EL (cell line): ENCODE results near the gene ARL6IP1.

ENCODE experiments used
- DNase-seq: peaks from one replicate; pipeline ENCODE4 v3.0.0-alpha.2; 2016

ARL6IP1 gene

DNA sequence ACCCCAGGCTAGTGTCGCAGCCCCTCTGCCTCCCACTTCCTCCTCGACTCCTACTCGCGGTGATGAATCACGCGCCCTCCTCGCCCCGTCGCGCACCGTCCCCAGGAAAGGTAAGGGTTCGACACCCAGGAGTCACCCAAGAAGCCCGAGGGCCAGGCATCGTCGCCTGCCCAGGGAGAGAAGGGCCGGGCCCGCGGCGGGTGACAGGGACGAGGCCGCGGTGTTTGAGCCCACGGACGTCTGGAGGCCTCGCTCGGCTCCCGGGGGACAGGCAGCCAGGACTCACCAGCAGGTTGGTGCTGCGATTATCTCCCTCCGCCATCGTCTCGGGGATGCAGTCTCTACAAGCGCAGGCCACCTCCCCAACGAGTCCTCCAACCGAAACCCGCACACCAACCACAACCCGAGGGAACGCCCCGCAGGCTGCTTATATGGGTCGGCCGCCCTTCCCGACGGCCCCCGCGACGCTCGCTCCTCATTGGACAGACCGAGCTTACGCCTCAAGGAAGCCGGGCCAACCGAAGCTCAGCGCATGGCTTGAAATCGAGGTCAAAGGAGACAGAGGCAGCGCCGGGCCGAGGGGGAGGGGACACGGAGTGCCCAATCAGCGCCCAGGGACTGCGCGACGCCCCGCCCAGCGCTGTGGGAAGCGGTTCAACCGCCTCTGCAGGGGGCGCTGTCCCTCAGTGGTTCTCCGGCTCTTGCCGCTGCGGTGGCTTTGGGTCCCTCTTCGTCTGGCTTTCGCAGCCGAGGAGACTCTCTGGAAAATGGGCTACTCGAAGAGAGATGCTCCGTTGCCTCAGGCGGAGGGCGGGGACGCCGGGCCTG, at the start of gene ARL6IP1:
Gene ARL6IP1, minus strand, starts transcription at position 405 of the 828 bp plus-strand sequence. Its CDS starts 83 bp downstream, at position 322.
- peak; percentile 99 for DNase-seq

DNA sequence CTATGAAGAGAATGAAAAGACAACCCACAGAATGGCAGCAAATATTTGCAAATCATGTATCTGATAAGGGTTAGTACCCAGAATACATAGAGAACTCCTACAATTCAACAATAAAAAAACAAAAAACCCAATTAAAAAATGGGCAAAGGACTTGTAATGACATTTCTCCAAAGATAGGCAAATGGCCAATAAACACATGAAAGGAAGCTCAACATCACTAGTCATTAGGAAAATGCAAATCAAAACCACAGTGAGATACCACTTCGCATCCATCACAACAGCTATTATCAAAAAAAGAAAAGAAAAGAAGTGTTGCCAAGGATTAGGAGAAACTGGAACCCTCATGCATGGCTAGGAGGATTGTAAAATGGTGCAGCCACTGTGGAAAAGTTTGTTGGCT, 45.1 kb upstream of the ARL6IP1 start:
- DNase-seq = no peak

DNA sequence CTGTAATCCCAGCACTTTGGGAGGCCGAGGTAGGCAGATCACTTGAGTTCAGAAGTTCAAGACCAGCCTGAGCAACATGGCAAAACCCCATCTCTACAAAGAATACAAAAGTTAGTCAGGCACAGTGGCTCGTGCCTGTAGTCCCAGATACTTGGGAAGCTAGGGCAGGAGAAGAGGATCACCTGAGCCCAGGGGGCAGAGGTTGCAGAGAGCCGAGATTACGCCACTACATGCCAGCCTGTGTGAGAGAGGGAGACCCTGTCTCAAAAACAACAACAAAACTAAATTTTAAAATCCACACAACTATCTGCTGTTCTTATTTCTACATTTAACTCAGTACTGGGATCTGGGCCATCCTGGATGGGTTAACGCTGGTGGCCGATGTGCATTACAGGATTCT, 41.2 kb upstream of the ARL6IP1 start:
- no peak for DNase-seq

DNA sequence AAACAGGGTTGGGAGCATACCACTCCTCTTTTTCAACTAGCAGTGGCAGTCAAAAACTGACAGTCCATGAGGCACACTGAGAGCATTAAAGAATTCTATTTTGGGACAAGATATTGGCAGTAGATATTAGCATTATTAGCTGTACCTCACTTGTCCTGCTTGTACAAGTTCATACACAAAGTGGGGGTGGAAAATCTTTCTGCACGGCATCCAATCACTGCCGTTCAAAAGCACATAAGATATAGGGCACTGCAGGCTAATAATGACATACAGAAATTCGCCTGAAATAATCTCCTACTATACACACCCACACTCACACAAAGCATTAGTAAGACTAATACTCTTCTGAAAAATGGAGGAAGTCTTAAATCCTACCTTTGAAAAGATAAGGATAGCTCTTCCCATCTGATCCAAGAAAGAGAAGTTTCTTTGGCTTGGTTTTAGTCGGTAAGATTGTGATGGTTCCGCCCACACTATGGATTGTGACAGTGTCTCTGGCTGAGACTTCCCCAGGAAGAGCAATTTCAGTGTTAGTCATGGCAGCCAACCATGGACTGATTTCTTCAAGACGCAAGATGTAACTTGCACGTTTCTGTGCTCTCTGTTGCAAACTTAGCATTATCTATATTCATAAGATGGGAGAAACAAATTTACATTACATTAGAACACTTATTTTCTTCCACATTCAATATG, 40.6 kb upstream of the ARL6IP1 start:
- no peak for DNase-seq

DNA sequence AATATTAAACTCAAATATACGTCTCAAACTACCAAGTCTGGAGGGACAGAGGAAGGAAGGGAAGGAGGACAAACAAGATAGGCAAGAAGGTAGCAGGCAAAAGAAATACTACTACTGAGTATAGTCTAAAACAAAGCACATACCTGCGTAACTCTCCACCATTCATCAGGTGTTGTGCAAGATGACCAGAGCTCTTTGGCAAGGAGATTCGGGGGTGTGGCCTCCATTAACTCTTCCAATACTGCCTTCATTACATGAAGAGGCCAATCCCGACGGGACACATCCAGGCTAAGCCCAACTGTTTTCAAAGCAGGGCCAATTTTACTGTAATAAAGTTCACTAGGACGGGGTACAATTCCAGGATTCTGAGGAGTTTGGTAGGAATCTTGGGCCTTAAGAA, 38.2 kb upstream of the ARL6IP1 start:
- no peak for DNase-seq

DNA sequence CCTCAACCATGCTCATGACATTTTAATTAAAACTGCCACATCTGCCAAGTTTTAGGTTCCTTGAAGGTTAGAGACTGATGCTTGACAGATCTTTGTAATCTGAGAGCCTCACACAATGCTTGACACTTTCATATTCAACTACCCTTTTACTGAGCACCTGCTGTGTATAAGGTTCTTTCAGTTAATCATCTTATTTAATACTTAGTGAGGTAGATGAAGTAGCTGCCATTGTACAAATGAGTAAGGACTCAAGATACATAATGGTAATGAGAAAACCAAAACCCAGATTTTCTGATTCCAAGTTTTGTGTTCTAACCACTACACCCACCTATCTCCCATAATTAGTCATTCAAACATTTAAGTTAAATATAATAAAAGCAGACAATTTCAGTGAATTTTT, 35.4 kb upstream of the ARL6IP1 start:
- no peak for DNase-seq

DNA sequence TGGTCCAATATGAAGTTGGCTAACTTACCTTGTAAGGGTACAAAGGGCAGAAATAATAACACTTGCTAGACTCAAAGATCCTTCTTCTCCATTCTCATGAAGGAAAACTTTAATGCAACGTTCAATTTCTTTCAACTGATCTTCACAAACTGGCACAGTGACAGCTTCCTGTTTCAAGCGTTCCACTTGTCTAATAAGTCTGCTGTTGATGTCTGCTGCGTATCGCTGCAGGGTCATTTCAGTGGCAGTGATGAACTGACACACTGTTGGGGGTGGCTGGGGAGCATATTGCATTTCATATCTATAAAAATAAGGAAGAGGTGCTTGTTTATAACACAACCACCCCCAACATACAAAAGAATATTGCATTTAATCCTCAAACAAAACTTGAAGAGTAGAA, 33.5 kb upstream of the ARL6IP1 start:
- no peak for DNase-seq

DNA sequence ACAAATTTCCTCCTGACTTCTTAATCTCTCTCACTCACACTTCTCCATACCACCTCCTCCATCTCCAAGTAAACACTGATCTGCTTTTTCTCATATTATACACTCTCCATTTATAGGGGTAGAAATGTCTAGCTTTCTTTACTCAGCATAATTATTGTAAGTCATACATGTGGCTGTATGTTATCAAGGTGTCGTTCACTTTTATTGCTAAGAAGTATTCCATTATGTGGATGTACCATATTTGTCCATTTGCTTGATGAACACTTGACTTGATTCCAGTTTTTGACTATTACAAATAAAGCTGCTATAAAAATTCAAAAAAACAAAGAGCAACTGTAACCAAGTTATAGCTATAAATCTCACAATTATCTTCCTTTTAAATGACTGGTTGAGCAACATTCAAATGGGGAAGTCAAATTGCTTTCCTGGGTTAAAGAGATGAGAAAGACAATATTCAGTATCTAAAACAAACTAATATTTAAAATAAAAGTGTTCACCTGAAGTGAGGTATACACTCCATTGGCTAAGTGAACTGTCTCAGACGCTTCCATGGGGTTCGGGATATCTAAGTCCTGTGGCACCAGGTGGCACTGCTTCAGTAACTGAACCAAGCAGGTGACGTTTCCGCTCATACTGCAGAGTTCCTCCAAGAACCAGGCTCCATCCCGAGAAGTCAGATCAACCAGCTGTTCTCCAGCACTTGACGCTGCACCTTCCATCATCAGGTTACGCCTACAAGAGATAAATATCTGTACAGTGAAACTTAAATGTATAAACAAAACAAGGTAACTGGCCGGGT, 32.6 kb upstream of the ARL6IP1 start:
- DNase-seq = no peak

DNA sequence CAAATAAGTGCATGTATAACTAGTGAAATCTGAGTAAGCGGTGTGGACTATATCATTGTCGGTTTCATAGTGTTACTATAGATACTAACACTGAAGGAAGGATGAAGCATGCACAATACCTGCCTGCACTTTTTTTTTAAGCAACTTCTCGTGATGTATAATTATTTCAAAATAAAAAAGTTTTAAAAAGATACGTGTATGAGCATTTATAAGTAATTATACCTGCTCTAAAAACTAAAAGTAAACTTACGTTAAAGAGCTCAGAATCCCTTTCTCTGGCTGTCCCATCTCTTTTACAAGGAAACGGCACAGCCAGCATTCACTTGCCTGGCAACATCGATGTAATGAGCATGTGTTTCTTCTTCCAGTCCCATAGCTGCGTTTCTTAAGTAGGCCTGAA, 31.3 kb upstream of the ARL6IP1 start:
- DNase-seq = no peak

DNA sequence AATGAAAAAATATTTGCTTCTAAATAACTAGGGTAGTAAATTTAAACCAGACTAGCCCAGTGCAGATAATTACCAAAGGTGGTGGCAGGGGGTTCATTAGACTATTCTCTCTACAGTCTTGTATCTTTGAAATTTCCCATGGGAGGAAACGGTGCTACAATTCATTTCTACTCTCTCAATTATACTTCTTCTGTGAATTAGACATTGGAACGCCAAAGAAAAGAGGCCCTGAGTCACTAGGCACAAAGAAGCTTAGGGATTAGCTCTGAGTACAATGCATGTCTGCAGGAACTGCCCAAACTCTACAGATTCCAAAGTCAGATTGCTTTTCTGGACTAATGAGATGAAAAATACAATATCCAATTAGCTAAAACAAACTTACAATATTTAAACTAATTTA, 30.7 kb upstream of the ARL6IP1 start:
- no peak for DNase-seq

DNA sequence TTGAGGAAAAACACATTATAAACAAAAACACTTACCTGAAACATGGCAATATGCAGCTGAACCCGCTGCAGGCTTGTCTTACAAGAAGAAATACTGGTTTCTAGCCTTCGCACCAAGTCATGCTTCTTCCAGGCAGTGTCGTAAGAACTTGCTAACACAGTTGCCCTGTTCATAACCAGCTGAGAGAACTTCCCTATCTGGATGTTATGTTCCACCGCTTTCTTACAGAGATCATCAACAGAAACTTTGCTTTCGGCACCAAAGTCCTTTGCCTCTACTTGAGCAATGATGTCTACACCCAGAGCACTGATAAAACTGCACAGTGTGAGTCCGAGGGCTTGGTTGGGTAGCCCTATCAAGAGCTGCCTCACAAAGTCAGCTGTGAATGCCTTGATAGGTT, 27.9 kb upstream of the ARL6IP1 start:
- DNase-seq = no peak

DNA sequence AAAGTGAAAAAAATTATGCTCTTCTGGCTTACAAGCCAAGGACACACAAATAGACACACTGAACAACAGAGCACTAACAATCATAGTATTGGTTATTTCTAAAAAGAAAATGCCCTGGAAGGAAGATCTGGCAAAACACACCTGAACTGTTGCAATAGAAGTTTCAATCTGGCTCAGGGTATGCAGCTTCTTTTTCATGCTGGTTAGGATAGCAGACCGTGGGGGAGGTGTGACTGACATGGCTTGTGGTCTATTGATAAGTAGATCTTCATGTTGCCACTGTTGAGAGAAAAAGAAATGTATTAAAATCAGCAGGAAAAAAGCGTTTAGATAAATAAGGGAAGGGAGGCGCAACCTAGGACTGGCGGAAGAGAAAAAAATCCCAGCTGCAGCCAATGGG, 26.5 kb upstream of the ARL6IP1 start:
- no peak for DNase-seq

DNA sequence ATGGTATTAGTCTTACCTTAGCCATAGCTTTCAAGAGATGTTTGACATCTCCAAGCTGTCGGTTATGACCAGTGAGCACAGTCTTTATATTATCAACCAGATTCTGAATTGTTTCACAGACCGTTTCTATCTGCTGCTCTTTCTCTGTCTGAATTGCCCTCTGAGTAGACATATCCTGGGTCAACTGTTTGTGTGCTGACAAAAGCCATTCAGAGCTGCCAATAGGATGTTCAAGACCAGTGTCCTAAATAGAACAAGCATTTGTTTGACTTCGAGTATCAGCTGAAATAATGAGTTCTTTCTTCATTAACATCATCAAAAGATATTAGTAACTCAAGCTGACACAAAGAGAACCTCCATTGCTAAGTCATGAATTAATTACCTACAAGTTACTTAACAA, 14.9 kb upstream of the ARL6IP1 start:
- no peak for DNase-seq

DNA sequence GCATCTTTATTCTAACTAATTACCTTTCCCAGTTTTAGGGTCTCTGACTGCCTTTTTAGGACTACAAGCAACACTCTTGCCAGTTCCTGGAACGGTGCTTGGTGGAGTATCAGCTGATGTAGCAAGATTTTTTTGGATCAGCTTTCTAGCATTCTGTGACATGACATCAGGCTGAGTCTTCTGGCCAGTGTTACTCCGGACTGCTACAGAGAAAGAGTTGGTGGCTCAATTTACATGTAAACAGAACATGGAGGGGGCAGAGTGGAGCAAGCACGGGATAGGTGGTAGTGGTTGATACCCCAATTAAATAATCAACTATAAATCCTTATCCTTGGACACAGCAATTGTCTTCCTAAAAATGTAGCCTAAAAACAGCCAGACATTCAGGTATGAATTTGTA, 10.6 kb upstream of the ARL6IP1 start:
- DNase-seq = no peak

DNA sequence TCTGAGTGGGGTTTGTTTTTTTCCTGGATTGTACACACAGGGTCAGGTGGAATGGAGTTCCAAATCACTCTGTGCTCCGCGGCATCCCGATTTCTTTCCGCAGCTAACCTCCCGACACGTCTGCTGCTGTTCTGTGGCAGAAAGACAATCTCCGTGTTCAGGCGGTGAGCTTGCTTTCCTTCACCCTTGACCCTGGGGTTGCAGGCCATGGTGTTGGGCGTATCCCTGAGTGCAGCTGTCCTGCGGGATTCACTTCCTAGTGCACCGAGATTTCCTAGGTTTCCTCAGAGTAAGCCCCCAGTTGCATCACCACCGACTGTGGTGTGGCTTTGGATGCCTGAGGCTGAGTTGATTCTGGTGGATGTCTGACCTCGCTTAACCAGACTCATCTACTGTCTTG, 7.8 kb upstream of the ARL6IP1 start:
- DNase-seq = no peak

DNA sequence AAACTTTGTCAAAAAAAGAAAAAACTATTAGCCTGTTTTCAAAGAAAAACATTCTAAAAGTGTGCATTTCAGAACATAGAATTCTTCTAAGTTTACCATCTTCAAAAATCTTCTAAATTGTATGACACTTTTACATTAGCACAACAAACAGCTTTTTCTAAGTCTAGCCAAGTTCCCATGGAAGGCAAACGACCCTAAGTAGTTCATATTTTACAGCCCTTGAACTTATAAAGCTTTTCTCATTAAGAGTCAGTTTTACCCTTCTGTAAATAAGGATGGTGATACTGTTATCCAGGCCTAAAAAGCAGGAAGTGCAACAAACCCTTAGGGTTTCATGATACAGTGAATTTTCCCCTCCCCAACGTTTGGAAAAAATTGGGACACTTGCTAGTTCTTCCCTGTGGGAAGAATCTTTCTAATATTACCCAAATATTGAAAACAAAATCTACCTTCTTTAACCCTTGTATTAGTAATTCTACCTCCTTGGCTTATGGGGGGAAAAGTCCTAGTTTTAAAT, 4.0 kb upstream of the ARL6IP1 start:
- no peak for DNase-seq

DNA sequence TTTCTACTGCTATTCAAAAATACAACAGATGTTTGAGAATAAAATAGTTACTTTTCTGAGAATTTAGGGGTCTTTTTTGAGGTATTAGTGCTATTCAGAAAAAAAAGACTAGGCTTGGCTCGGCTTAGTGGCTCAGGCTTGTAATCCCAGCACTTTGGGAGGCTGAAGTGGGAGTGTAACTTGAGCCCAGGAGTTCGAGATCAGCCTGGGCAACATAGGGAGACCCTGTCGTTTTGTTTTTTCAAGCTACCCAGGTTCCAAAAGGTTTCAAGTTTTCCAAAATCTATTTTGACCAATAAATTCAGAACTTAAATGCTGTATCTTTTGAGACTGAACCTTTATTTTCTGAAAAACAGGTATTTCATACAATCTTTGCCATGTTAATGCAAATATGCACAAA, 3.2 kb upstream of the ARL6IP1 start:
- no peak for DNase-seq

DNA sequence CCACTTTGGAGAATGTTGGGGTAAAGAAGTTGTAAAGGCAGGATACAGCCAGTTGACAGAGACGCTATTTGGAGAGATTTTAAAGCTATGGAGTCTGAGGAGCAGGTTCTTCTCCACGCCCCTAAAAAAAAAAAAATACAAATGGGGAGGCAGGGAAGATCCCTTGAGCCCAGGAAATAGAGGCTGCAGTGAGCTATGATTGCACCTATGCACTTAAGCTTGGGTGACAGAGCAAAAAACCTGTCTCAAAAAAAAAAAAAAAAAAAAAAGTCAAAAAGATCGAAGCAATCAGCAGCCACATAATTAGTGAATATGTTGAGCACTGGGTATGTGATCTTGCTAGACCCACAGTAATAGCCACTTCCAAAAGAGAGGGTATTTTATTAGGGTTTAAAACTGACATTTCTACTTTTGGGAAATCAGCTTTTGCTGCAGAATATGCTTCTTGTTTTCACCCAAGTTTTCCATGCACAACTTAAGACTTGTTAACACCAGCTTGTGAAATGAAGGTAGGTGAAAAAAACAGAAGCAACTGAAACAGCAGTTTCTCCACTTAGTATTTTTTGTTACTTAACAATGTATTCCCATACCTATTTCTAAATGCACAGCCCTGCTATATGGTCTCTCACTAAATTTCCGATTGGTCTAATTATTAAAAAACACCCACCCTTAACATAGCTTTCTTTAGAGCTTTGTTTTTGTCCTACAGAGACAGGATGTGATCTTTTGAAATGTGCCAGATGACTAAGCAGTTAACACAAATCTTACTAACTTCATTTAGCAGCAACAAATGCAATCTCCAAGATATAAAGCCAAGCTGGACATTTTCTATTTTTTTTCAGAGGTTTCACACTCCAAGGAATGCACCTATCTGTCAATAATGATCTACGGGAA, 2.5 kb upstream of the ARL6IP1 start:
- DNase-seq = no peak

DNA sequence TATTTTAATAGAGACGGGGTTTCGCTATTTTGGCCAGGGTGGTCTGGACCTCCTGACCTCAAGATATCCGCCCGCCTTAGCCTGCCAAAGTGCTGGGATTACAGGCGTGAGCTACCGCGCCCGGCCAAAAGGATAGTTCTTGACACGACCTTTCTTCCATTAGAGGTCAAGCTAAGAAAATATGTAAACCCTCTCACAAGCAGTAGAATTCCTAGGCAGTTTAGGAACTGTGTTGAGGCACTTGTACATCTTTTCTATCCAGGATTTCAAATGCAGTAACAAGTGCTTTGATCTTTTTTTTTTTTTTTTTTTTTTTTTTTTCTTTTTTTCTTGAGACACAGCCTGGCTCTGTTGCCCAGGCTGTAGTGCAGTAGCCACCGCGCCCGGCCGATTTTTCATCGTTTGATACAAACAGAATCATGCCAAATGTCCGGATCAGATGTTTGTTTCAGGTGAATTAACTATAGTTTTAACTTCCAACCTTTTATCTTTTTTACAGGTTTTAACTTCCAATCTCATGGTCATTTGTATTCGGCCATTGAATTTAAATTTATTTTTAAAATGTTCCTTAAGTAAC, 1.5 kb upstream of the ARL6IP1 start:
- DNase-seq = no peak

DNA sequence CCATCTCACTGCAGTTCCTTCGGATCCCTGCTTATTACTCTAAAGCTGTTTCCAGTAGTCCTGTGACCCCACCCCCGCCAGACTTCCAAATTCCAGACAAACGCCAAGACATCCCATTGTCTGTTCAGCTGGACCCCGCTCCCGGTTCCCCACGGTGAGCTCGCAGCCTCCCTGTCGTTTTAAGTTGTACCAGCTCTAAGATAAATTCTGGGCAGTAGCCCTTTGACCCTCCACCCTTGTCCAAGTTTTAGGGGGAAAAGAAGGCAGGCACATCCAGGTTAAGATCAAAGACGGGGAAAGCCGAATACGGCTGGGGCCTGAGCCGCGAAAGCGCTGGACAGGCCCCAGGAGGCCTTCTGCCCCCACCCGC, 589 bp downstream of the ARL6IP1 start:
- DNase-seq = no peak

DNA sequence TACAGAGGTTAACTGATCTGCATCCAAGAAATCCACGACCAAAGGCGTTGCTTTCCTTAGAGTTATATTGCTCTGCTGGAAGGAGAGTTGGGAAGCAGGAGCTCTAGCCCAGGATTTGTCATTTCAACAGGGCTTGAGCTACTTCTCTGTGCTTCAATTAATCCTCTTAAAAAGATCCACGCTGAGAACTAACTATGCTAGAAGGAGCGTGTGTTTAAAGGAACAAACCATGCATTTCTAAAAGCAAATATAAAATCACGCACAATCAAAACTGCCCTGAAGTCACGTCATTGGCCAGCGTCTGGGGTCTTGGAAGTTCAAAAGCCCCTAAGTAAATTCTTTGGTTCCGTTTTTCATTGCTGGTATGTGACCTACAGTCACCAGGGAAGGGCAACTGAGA, 1.1 kb downstream of the ARL6IP1 start:
- no peak for DNase-seq

DNA sequence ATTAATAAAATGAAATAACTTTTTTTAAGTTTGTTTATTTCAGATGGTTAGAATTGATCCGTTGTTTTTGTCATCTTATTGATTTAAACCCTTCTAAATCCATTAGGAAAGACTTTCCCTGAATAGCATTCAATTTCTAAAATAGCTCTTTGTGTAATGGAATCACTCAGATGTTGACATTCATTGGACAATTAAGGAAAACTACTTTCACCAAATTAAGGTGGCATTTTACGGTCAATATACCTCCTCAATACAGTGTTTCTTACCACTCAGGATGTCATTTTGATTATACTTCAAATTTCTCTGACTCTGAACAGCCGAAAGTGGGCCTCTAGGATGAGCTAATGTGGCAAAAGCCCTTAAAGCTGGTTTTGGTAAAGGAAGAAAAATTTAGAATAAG, 1.8 kb downstream of the ARL6IP1 start:
- DNase-seq = no peak
